GM12891 (cell line): ENCODE results near the gene PHPT1.

Source experiments
- PAX5 ChIP-seq: IDR thresholded peaks from 2 replicates; pipeline ENCODE4 v1.6.1; 2011; ENCODE audit warnings: low read length, moderate library complexity, mild to moderate bottlenecking; ENCODE audit not compliant: insufficient read depth, severe bottlenecking
- POLR2A ChIP-seq: IDR thresholded peaks from 2 replicates; pipeline ENCODE4 v1.6.1; 2011; ENCODE audit warnings: low read depth, low read length, control low read depth
- POLR2AphosphoS5 ChIP-seq: IDR thresholded peaks from 2 replicates; pipeline ENCODE4 v1.6.1; 2011; ENCODE audit warnings: low read depth, low read length, control low read depth
- POU2F2 ChIP-seq: IDR thresholded peaks from 2 replicates; pipeline ENCODE4 v1.6.1; 2011; ENCODE audit warnings: low read depth, mild to moderate bottlenecking, control low read depth, low read length, moderate library complexity
- SPI1 ChIP-seq: IDR thresholded peaks from 2 replicates; pipeline ENCODE4 v1.6.1; 2011; ENCODE audit warnings: low read depth, low read length, control low read depth
- TAF1 ChIP-seq: IDR thresholded peaks from 2 replicates; pipeline ENCODE4 v1.6.1; 2011; ENCODE audit warnings: low read depth, low read length, control low read depth

- TF ChIP-seq POLR2A (no peak), POLR2AphosphoS5 (no peak), TAF1 (no peak), SPI1 (no peak), PAX5 (no peak), POU2F2 (no peak)
Observed at GRCh38 chr9:136814725-136815421, 34.3 kb upstream of the PHPT1 start.
